HEK293 (cell line): ENCODE data around the gene CLTC.

Experiments used
- CTCF ChIA-PET: fragments of 350-600 bp; formaldehyde crosslinking; extraction: SDS; loops from one replicate; lab custom pipeline; 2021; ENCODE audit warnings: antibody characterized with exemption; lab: Yijun Ruan, JAX
- POLR2A ChIA-PET: fragments of 300-600 bp; formaldehyde crosslinking; extraction: SDS; loops from one replicate; lab custom pipeline; 2020; ENCODE audit warnings: antibody characterized with exemption, inconsistent platforms; lab: Yijun Ruan, JAX
- H3K27ac ChIP-seq: fragments of 200-500 bp; sonication (Bioruptor generic); 2 replicates; pipeline ENCODE4 v1.5.1; 2014; ENCODE audit warnings: low read depth, low read length, control low read depth, inconsistent platforms; ENCODE audit errors: extremely low read depth
- H3K36me3 ChIP-seq, 2 experiments: fragments of 200-500 bp in 1 of 2; sonication (Bioruptor generic) in 1 of 2; 1 replicate in 1 of 2; 2 replicates in 1 of 2; pipeline ENCODE4 v1.5.1; 2014 to 2017; ENCODE audit warnings: inconsistent platforms in 2 of 2, low read length in 2 of 2; ENCODE audit not compliant: control insufficient read depth in 2 of 2, insufficient read depth in 1 of 2
- H3K4me1 ChIP-seq: fragments of 200-500 bp; sonication (Bioruptor generic); 2 replicates; pipeline ENCODE4 v1.5.1; 2014; ENCODE audit warnings: mild to moderate bottlenecking, low read length, inconsistent platforms; ENCODE audit not compliant: control insufficient read depth, insufficient read depth
- H3K4me3 ChIP-seq: 2 replicates; pipeline ENCODE4 v1.5.1; 2011; ENCODE audit warnings: low read depth, mild to moderate bottlenecking, control low read depth, low read length, moderate library complexity
- H3K9me3 ChIP-seq: fragments of 200-500 bp; sonication (Bioruptor generic); 2 replicates; pipeline ENCODE4 v1.5.1; 2014; ENCODE audit warnings: low read depth, low read length, inconsistent platforms; ENCODE audit not compliant: control insufficient read depth, insufficient read depth
- OVOL3 ChIP-seq: fragments of 450-650 bp; formaldehyde crosslinking; IDR thresholded peaks from 2 replicates; pipeline ENCODE4 v1.5.1; 2016; ENCODE audit warnings: missing biosample characterization, missing genetic modification characterization
- PRDM1 ChIP-seq: fragments of 450-650 bp; formaldehyde crosslinking; IDR thresholded peaks from 2 replicates; pipeline ENCODE4; 2016; ENCODE audit warnings: missing biosample characterization, missing genetic modification characterization
- ZNF121 ChIP-seq: fragments of 450-650 bp; formaldehyde crosslinking; IDR thresholded peaks from 2 replicates; pipeline ENCODE4 v1.5.1; 2016; ENCODE audit warnings: missing biosample characterization, missing genetic modification characterization
- ZNF239 ChIP-seq: fragments of 450-650 bp; formaldehyde crosslinking; IDR thresholded peaks from 2 replicates; pipeline ENCODE4 v1.5.1; 2016; ENCODE audit warnings: missing biosample characterization, missing genetic modification characterization
- ZNF366 ChIP-seq: fragments of 450-650 bp; formaldehyde crosslinking; conservative IDR thresholded peaks from 2 replicates; pipeline ENCODE4 v1.5.1; 2016; ENCODE audit warnings: missing biosample characterization, missing genetic modification characterization
- ZNF37A ChIP-seq: fragments of 450-650 bp; IDR thresholded peaks from 2 replicates; pipeline ENCODE4 v1.5.1; 2018; ENCODE audit warnings: missing biosample characterization, missing genetic modification characterization
- ZNF48 ChIP-seq: fragments of 450-650 bp; formaldehyde crosslinking; IDR thresholded peaks from 2 replicates; pipeline ENCODE4 v1.5.1; 2016; ENCODE audit warnings: missing biosample characterization, missing genetic modification characterization
- ZNF529 ChIP-seq: fragments of 450-650 bp; formaldehyde crosslinking; IDR thresholded peaks from 2 replicates; pipeline ENCODE4 v1.5.1; 2017; ENCODE audit warnings: missing genetic modification characterization, missing biosample characterization; ENCODE audit not compliant: insufficient replicate concordance
- ZNF660 ChIP-seq: fragments of 450-650 bp; IDR thresholded peaks from 2 replicates; pipeline ENCODE4 v1.5.1; 2018; ENCODE audit warnings: missing biosample characterization, mild to moderate bottlenecking, missing genetic modification characterization
- ZNF747 ChIP-seq: fragments of 450-650 bp; formaldehyde crosslinking; IDR thresholded peaks from 2 replicates; pipeline ENCODE4 v1.5.1; 2016; ENCODE audit warnings: missing biosample characterization, missing genetic modification characterization
- TF ChIP-seq, protein P1 (sequence below): fragments of 450-650 bp; formaldehyde crosslinking; IDR thresholded peaks from 2 replicates; pipeline ENCODE4 v1.5.1; 2017; ENCODE audit warnings: missing biosample characterization, missing genetic modification characterization
- TF ChIP-seq, protein P2 (sequence below): fragments of 450-650 bp; formaldehyde crosslinking; IDR thresholded peaks from 2 replicates; pipeline ENCODE4 v1.5.1; 2017; ENCODE audit warnings: missing biosample characterization, missing genetic modification characterization
- TF ChIP-seq, protein P3 (sequence below): fragments of 450-650 bp; formaldehyde crosslinking; IDR thresholded peaks from 2 replicates; pipeline ENCODE4 v1.5.1; 2016; ENCODE audit warnings: missing biosample characterization, missing genetic modification characterization, borderline replicate concordance
- TF ChIP-seq, protein P4 (sequence below): fragments of 450-650 bp; formaldehyde crosslinking; IDR thresholded peaks from 2 replicates; pipeline ENCODE4 v1.5.1; 2017; ENCODE audit warnings: missing biosample characterization, mild to moderate bottlenecking, missing genetic modification characterization, moderate library complexity
- TF ChIP-seq, protein P5 (sequence below): fragments of 450-650 bp; formaldehyde crosslinking; IDR thresholded peaks from 2 replicates; pipeline ENCODE4 v1.5.1; 2016; ENCODE audit warnings: missing biosample characterization, missing genetic modification characterization

CLTC gene

DNA sequence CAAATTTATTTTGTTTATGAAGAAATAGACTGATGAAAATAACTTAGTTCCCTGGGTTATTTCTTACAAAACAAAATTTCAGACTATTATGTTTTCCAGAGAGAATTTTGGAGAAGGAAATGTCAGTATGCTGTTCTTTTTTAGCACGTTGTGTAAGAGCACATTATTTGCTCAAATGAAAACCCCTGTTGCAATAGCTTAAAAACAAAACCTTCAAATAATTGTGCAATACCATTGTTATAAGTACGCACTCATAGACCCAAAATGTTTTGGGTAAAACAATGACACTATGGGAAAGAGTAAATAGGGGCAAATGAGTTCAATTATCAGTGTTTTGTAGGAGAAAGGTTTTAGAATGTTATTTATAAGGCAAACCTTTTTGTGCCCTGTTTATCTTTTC, 106.0 kb downstream of the CLTC start:
- H3K36me3 ChIP-seq, result no peaks in the 10 kb centered on the region; a peak in 1 of 3 replicates
- POLR2A ChIA-PET, result interaction anchor here (1.0 kb wide), 1 partner anchor 18 kb away, joined by 5 read pairs; the partner anchor contains the start of genes PTRH2 and VMP1
- no peak overlapping the region for H3K27ac ChIP-seq
- no peak overlapping the region for H3K4me3 ChIP-seq
- CTCF ChIA-PET, result interaction anchor here (1.2 kb wide), 1 partner anchor 16 kb away, joined by 3 read pairs; no protein-coding TSS in a partner anchor
- no peaks in the 10 kb centered on the region for H3K9me3 ChIP-seq
- TF ChIP-seq ZNF37A, result no peak
- TF ChIP-seq, protein P1, sequence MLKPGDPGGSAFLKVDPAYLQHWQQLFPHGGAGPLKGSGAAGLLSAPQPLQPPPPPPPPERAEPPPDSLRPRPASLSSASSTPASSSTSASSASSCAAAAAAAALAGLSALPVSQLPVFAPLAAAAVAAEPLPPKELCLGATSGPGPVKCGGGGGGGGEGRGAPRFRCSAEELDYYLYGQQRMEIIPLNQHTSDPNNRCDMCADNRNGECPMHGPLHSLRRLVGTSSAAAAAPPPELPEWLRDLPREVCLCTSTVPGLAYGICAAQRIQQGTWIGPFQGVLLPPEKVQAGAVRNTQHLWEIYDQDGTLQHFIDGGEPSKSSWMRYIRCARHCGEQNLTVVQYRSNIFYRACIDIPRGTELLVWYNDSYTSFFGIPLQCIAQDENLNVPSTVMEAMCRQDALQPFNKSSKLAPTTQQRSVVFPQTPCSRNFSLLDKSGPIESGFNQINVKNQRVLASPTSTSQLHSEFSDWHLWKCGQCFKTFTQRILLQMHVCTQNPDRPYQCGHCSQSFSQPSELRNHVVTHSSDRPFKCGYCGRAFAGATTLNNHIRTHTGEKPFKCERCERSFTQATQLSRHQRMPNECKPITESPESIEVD (tag by site-specific recombination), result peak; percentile 16; the same call in 1 of the 2 replicates
- peaks cover 10% of the 10 kb centered on the region for H3K4me1 ChIP-seq

DNA sequence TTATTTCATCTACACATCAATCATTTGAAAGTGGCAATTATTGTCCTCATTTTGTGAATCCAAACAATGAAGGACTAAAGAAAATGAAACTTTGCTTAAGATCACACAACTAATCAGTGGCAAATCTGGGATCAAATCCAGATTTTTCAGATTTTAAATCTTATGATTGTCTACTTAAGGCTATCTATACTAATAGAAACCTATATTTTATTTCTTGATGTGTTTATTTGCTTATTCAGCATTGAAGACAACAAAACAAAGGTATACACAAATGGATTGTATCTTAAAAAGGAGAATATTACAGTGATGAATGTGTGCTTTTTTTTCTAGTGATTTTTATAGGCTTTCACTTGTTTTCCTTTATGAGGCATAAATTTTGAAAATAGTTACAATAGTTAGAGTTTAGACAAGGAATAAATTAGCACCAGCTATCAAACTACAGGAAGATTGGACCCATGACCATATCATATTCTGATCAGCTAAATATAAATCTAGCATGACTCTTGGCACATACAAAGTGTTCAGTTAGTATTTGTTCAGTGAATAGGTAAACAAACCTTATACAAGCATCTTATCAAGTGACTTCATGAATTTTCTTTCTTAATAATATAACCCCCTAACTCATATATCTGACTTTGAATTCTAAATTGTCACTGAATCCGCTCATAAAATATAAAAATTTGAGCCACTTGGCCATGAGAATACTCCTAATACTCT, 108.3 kb downstream of the CLTC start:
- TF ChIP-seq ZNF747 (tag by site-specific recombination) (no peak), PRDM1 (0 out of 2 replicates have a peak, but pooled peaks have one; percentile 19)
- TF ChIP-seq, protein P1 (tag by site-specific recombination), result peak; percentile 62; the same call in 1 of the 2 replicates
- H3K4me1 ChIP-seq, result peaks cover 16% of the 10 kb centered on the region
- H3K27ac ChIP-seq, result no peak overlapping the region
- H3K4me3 ChIP-seq, result no peak overlapping the region
- H3K36me3 ChIP-seq, result peaks cover 0 to 7% of the 10 kb centered on the region in 2 experiments; a peak in 2 of 3 replicates
- ChIA-PET CTCF (no interaction called here), POLR2A (no interaction called here)
- H3K9me3 ChIP-seq, result no peaks in the 10 kb centered on the region

DNA sequence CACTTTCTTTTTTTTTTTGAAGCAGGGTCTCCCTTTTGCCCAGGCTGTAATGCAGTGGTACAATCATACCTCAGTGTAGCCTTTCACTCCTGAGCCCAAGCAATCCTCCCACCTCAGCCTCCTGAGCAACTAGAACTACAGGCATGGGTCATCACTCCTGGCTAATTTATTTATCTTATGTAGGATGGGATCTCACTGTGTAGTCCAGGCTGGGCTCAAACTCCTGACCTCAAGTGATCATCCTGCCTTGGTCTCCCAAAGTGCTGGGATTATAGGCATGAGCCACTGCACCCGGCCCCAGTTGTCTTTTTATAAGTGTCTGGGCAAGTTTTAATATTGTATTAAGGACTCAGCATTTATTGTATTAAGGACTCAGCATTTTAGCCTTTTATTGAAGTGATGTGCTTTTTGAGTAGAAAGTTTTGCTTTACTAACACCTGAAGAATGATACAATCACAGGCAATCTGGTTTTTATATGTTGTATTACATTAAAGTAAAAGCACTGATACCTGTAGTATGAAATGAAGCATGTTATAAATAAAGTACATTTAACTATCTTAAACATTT, 110.7 kb downstream of the CLTC start:
- Histone ChIP-seq H3K4me1 (peaks cover 16% of the 10 kb centered on the region), H3K9me3 (no peaks in the 10 kb centered on the region), H3K27ac (no peak overlapping the region), H3K36me3 (peaks cover 12 to 13% of the 10 kb centered on the region in 2 experiments), H3K4me3 (no peak overlapping the region)
- ChIA-PET CTCF (interaction anchor here (0.7 kb wide), 1 partner anchor 157 kb away, joined by 5 read pairs; no protein-coding TSS in a partner anchor), POLR2A (no interaction called here)
- TF ChIP-seq ZNF121, result 0 out of 2 replicates have a peak, but pooled peaks have one; percentile 42
- no peak for TF ChIP-seq ZNF366 (tag by site-specific recombination)

DNA sequence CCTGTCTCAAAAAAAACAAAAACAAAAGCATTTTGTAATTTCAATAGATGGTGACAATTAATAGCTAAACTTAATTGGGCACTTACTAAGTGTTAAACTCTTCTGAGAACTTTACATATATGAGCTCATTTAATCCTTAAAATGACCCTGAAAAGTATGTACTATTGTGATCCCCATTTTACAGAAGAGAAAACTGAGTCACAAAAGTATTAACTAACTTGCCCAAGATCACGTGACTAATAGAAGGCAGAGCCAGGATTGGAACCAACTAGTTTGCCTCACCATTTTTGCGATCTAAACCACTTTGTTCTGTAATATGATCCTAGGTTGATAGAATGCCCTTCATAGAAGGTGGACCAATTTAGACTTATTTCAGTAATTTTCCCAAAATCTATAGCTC, 114.0 kb downstream of the CLTC start:
- Histone ChIP-seq H3K4me1 (peaks cover 6% of the 10 kb centered on the region; the same call in 1 of the 2 replicates), H3K4me3 (no peak overlapping the region), H3K27ac (no peak overlapping the region), H3K9me3 (no peaks in the 10 kb centered on the region), H3K36me3 (peaks cover 13 to 26% of the 10 kb centered on the region in 2 experiments)
- POLR2A ChIA-PET, result no interaction called here
- CTCF ChIA-PET, result interaction anchor here (0.9 to 1.6 kb wide), 3 partner anchors 20 to 423 kb away, joined by 3 to 8 read pairs (median 4); no protein-coding TSS in a partner anchor
- TF ChIP-seq ZNF239 (tag by site-specific recombination), result no peak
- TF ChIP-seq, protein P2, sequence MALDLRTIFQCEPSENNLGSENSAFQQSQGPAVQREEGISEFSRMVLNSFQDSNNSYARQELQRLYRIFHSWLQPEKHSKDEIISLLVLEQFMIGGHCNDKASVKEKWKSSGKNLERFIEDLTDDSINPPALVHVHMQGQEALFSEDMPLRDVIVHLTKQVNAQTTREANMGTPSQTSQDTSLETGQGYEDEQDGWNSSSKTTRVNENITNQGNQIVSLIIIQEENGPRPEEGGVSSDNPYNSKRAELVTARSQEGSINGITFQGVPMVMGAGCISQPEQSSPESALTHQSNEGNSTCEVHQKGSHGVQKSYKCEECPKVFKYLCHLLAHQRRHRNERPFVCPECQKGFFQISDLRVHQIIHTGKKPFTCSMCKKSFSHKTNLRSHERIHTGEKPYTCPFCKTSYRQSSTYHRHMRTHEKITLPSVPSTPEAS, result no peak
- TF ChIP-seq ZNF529 (tag by site-specific recombination), result no peak
- TF ChIP-seq OVOL3, result no peak
- no peak for TF ChIP-seq ZNF660 (tag by site-specific recombination)
- TF ChIP-seq, protein P3, sequence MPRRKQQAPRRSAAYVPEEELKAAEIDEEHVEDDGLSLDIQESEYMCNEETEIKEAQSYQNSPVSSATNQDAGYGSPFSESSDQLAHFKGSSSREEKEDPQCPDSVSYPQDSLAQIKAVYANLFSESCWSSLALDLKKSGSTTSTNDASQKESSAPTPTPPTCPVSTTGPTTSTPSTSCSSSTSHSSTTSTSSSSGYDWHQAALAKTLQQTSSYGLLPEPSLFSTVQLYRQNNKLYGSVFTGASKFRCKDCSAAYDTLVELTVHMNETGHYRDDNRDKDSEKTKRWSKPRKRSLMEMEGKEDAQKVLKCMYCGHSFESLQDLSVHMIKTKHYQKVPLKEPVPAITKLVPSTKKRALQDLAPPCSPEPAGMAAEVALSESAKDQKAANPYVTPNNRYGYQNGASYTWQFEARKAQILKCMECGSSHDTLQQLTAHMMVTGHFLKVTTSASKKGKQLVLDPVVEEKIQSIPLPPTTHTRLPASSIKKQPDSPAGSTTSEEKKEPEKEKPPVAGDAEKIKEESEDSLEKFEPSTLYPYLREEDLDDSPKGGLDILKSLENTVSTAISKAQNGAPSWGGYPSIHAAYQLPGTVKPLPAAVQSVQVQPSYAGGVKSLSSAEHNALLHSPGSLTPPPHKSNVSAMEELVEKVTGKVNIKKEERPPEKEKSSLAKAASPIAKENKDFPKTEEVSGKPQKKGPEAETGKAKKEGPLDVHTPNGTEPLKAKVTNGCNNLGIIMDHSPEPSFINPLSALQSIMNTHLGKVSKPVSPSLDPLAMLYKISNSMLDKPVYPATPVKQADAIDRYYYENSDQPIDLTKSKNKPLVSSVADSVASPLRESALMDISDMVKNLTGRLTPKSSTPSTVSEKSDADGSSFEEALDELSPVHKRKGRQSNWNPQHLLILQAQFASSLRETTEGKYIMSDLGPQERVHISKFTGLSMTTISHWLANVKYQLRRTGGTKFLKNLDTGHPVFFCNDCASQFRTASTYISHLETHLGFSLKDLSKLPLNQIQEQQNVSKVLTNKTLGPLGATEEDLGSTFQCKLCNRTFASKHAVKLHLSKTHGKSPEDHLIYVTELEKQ (tag by site-specific recombination), result no peak
- TF ChIP-seq ZNF48 (tag by site-specific recombination), result no peak
- TF ChIP-seq, protein P4, sequence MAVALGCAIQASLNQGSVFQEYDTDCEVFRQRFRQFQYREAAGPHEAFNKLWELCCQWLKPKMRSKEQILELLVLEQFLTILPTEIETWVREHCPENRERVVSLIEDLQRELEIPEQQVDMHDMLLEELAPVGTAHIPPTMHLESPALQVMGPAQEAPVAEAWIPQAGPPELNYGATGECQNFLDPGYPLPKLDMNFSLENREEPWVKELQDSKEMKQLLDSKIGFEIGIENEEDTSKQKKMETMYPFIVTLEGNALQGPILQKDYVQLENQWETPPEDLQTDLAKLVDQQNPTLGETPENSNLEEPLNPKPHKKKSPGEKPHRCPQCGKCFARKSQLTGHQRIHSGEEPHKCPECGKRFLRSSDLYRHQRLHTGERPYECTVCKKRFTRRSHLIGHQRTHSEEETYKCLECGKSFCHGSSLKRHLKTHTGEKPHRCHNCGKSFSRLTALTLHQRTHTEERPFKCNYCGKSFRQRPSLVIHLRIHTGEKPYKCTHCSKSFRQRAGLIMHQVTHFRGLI (tag by site-specific recombination), result no peak
- TF ChIP-seq, protein P5, sequence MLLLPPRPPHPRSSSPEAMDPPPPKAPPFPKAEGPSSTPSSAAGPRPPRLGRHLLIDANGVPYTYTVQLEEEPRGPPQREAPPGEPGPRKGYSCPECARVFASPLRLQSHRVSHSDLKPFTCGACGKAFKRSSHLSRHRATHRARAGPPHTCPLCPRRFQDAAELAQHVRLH (tag by site-specific recombination), result no peak
